GF-D8 (cell line): ENCODE measurements around the gene GATAD2A.
"Not testable (repeated sequence)": the region's sequence is repeated elsewhere in the genome, so short reads cannot be mapped to it uniquely, and the experiment has no call there.

Experiments used
- DNase-seq: peaks from one replicate; lab custom pipeline; 2025; lab: John Stamatoyannopoulos, UW

The GATAD2A gene

DNA sequence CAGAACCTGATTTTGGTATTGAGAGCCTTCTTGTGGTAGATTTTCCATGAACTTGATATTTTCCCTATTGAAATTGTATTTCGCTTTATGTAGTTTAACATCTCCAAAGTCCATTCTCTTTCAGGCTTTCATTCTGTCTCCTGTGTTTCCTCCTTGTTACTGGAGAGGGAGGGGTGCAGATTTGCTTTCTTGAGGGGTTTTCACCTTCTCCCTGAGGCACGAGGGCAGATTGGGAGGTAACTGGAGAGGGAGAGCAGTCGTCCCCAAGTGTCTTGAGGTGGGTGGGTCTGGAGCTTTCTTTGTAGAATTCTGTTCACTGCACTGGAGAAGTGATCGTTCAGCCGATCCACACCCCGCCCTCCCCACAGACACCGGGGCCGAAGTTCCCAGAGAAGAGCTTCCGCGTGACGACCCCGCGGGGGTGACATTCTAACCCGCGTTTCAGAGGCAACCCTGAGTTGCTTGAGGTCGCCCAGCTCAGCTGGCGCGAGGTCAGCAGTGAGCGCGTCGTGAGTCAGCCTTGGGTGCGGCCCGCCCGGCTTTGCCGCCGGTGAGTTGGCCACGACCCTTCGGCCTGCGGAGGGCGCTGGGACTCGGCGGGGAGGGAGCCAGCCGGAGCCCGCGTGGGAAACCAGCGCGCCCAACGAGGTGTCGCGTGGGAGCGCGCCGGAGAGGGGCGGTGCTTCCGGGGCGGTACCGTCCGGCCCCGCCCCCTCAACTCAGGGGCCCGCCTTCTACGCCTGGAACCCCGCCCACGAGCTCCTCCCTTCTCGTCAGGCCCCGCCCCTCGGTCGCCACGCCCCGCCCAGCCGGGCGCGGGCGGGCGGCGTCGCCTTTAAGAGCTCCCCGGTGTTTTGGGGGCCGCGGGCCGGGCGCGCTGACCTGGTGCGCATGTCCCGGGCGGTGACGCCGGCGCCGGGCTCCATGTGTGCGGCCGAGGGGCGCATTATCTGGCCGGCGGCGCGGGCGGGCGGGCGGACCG, at the start of gene GATAD2A:
Gene GATAD2A (plus strand): TSS at position 797 of the 982 bp plus-strand sequence. CDS start 59,671 bp downstream, outside the sequence.
- peak; percentile 68 for DNase-seq

DNA sequence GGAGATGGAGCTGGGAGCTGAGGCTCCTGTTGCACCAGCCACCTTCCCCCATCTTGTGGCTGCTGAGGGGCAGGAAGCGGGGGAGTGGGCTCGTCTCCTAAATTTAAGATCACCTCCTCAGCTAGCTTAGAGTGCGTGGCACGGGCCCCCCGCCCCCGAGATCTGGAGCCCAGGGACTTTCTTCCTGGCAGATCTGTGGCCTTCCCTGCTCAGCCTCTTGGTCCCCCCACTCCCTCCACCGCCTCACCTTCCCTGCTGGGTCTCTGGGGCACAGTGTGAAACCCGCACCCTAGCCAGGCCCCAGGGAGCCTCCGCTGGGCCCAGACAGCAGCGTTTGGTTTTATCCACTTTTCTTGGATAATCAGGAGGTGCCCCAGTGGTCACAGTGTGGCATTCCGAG, 49.0 kb upstream of the GATAD2A start:
- DNase-seq = no peak

DNA sequence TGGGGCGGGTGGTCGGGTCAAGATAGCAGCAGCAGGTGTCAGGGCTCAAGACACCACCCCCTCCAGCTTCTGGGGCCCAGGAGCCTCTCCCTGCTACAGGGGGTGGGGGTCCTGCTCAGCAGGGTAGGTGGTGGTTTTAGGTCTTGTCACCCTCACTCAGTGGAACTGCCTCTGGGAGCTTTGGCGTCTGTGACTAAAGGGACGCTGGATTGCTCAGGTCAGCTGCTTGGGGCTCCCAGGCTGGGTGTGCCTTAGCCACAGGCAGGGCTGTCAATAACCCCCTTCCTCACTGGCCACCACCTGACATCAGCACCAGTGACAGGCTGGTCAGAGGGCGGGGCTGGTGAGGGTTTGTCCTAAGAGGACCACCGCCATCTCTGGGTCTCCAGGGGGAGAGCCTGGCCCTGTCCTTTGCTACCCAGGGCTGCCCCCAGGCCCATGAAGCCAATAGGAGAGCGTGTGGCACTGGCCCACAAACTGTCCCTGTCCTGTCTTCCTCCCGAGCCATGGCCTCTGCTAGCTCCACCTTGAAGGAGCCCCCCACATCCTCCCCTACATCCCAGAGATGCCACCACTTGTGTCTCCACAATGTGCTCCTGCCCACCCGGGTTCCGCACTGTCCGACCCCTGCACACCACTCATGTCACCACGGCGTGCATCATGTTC, 48.4 kb upstream of the GATAD2A start:
- no peak for DNase-seq

DNA sequence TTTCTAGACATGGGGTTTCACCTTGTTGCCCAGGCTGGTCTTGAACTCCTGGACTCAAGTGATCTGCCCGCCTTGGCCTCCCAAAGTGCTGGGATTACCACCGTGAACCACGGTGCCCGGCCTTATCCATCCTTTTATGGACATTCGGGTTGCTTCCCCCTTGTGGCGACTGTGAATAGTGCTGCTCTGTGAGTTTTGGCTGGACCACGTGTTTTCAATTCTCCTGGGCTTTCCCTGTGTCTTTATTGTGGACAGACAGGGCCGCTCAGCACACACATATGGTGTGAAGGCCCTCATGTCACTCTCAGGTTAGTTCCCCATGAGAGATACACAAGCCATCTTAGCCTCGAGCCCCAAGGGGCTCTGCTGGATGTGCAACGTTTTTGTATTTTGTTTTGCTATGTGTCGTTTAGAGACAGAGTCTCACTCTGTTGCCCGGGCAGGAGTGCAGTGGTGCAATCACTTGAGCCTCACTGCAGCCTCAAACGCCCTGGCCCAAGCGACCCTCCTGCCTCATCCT, 44.3 kb upstream of the GATAD2A start:
- peak; percentile 55 for DNase-seq

GRCh38 chr19:19362075-19362474, 43.4 kb upstream of the GATAD2A start:
- no peak for DNase-seq

DNA sequence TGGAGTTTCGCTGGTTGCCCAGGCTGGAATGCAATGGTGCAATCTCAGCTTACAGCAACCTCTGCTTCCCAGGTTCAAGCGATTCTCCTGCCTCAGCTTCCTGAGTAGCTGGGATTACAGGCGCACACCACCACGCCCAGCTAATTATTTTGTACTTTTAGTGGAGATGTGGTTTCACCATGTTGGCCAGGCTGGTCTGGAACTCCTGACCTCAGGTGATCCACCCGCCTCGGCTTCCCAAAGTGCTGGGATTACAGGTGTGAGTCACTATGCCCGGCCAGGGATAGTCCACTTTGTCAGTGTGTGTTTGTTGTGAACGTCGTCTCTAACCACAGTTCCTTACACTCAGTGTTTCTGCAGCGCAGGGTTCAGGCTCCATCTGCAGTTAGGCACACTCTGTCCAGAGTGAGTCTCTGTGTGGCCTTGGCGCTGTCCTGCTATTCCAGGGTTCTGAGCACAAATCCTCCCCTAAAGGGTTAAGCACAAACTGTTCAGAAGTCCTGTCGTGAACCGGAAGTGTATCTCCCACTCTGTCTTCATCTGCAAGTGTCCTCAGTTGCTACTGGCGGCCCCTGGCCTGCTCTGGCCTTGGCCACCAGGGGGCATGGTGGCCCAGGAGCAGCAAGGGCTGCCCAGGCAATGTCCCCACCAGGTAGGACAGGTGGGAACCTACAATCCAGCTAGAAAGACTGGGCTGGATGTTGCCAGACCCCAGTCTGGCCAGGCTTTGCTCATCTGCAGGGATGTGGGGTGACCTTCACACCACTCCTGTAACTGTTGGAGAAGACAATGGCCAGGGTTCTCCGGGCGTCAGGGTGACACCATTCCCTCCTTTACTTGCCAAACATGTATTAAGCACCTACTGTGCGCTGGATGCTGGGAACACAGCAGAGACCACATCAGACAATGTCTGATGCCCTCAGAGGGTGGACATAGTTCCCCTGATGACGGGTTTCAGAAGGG, 38.8 kb upstream of the GATAD2A start:
- peak; percentile 41 for DNase-seq

GRCh38 chr19:19368087-19368486, 37.4 kb upstream of the GATAD2A start:
- DNase-seq = no peak

- no peak for DNase-seq
These were observed 34.4 kb upstream of the GATAD2A start for GRCh38 chr19:19371059-19371458.

DNA sequence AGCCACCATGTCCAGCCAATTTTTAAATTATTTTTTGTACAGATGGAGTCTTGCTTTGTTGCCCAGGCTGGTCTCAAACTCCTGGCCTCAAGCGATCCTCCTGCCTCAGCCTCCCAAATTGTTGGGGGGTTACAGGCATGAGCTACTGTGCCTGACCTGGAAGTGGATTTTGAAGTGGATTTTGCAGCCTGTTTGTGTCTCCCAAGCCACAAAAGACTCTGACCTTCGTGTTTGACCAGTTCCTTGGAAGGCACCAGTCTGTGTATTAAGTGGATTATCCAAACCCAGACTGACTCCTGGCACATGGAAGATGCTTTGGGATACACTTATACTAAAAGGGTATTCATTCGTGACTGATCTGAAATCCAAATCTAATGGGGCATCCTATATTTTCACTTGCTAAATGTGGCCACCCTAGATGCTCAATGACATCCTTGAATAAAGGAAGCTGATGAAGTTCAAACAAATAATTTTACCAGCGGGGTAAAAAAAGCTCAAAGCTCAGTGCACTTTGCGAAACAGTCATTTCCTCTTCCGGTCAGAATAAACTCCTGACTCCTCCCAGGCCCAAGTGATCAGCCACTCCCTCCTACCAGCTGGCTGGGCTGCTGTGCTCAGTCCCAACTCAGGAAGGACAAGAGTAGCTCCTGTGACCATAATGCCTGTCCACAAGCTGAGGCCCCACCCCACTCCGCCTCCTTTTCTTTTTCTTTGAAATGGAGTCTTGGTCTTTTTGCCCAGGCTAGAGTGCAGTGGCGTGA, 32.6 kb upstream of the GATAD2A start:
- peak; percentile 80 for DNase-seq

DNA sequence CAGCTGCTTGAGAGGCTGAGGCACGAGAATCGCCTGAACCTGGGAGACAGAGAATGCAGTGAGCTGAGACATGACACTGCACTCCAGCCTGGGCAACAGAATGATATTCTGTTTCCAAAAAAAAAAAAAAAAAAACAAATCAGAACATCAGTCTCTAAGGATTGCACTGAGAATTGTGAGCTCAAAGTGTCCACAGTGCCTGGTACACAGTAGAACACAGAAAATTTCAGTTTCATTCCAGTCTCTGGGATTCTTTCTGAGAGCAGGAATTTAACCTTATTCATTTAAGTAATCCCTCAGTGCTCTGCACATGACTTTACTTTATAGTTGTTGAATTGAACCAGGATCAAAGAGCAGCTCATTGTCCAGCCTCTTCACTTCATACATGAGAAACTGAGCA, 25.9 kb upstream of the GATAD2A start:
- no peak for DNase-seq

GRCh38 chr19:19380316-19380715, 25.2 kb upstream of the GATAD2A start:
- not testable (repeated sequence) for DNase-seq

DNA sequence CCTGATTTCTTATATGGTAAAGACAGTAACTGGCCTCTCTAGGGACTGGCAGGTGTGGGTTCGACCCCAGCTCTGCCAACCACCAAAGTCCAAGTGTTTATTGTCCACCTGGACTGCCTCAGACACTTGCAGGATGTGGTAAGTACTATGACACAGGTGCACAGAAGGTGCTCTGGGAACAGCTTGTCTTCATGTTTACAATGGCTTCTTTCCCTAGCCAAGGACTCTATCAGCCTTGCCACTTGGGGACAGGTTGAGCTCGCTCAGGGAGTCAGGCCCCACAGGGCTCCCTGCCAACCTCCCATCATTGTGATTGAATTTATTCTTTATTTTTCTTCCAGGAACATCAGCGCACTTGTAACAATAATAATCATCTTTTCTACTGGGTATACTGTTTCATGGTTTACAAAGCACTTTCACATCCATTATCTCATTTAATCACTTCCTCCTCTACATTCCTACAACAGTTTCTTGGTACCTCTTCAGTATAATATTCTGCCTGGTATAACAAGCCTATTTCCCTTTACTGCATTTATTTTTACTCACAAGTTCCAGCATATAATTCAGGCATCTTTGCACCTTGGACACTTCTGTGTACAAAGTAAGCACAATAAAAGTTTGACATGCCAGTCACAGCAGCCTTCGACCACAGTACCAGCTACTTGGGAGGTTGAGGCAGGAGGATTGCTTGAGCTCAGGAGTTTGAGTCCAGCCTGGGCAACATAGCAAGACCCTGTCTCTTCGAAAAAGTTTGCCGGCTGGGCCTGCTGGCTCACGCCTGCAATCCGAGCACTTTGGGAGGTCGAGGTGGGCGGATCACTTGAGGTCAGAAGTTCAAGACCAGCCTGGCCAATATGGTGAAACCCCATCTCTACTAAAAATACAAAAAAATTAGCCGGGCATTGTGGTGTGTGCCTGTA, 24.2 kb upstream of the GATAD2A start:
- no peak for DNase-seq

DNA sequence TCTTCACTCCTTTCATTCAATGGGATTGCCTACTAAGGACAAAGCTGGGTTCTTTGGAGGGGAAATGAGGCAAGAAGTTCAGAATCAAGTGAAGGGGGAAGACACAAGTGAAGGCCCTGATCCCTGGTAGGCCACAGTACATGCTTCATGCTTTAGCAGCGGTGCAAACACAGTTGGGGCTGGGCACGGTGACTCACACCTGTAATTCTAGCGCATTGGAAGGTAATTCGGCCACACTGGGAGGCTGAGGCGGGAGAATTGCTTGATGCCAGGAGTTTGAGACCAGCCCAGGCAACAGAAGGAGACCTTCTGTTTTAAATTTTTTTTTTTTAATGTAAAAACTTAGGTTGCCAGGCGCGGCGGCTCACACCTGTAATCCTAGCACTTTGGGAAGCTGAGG, 23.4 kb upstream of the GATAD2A start:
- no peak for DNase-seq

DNA sequence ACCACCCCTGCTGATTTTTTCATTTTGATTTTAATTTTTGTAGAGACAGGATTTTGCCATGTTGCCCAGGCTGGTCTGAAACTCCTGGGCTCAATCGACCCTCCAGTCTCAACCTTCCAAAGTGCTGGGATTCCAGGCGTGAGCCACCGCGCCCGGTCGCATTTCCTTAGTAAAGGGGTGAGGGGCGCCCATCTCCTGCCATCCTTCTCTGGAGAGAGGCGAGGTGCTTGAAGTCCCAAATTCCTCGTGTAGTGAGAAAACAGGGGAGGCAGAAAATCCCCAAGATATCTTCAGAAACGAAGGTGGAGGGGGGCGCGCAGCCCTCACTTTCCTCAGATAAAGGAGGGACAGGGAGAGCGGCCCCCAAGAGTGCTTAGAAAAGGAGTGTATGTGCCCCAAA, 21.0 kb upstream of the GATAD2A start:
- DNase-seq = no peak

DNA sequence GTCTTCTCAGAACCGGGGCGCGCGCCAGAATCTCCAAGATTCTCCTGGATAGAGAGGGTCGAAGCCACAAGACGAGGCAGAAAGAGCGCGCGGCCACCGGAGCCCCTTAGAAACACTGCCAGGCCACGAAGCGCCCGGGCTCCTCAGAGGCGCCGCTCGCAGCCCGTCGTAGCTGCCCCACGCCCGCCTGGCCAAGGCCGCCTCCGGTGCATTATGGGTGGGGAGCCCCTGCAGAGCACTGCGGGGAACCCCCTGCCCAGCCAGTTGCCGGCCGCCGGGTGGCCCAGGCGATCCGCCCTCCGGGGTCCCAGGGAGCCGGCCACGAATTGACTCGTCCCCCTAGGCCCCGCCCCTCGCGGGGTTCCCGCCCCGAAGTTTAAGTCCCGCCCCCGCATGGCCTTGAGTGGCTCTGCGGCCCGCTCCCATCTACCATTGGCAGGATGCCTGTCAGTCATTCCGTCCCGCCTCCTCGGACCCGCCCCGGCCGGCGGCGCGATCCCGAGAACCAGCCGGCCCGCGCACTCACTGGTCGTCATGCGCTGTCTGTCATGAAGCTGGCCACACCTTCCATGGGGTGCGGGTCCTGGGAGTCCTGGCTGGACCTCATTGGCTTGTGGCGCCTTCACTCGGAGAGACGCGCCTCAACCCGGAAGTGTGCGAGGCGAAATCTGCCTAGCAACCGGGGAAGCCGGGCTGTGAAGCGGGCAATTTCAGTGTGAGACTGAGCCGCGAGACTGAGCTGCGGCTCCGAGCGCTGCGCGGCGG, 20.2 kb upstream of the GATAD2A start:
- peak; percentile 97 for DNase-seq

GRCh38 chr19:19385896-19386869, 19.3 kb upstream of the GATAD2A start:
- no peak for DNase-seq

DNA sequence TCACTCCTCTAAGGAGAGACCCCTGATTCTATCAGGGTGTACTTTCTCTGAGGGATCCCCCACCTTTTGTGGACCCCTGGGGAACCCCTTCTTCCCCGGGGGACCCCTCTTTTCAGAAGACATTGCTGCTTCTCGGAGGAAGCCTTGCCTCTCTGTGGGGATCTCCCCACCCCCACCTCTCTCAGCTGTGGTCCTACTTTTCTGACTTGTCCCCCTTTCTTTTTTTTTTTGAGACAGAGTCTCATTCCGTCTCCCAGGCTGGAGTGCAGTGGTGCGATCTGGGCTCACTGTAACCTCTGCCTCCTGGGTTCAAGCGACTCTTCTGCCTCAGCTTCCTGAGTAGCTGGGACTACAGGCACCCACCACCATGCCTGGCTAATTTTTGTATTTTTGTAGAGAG, 18.4 kb upstream of the GATAD2A start:
- DNase-seq = no peak
